CD4-positive, alpha-beta T cell treated with Interferon gamma for 1 hour (primary cell): ENCODE measurements around the gene SIGLEC1.

Source experiments
- DNase-seq: peaks from one replicate; pipeline ENCODE4 v3.0.0-alpha.2; 2020

SIGLEC1 gene

DNA sequence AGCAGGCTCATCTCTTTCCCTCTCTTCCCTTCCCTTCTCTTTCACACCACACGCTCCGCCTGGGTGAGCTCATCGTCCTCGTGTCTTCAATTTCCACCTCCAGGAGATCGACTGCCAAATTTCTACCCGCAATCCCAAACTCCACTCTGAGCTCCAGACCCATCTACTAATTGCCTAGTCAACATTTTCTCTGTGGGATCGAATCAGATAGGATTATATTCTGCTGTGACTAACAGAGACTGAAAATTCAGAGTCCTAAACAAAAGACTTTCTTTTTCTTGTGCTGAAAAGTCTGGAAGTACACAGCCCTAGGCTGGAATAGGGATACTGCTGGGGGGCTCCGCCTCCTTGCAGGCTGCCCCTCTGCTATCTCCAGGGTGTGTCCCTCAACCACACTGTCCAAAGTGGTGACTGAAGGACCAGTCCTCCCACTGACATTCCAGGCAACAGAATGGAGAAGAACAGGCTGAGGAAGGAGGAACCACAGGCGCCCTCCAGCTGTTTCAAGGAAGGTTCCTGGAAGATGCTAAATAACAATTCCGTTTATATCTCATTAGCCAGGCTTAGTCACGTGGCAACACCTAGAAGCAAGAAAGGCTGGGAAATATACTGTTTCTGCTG, 15.1 kb upstream of the SIGLEC1 start:
- no peak for DNase-seq

DNA sequence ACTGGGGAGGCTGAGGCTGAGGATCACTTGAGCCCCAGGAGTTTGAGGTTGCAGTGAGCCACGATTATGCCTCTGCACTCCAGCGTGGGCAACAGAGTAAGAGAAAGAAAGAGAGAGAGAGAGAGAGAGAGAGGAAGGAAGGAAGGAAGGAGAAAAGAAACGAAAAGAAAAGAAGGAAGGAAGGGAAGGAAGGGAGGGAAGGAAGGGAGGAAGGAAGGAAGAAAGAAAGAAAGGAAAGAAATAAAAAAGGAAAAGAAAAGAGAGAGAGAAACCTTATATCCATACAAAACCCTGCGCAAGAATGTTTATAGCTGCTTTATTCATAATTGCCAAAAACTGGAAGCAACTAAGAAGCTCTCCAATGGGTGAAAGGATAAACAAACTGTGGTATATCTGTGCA, 12.0 kb upstream of the SIGLEC1 start:
- DNase-seq = no peak

GRCh38 chr20:3723284-3723683, 10.9 kb upstream of the SIGLEC1 start:
- no peak for DNase-seq

DNA sequence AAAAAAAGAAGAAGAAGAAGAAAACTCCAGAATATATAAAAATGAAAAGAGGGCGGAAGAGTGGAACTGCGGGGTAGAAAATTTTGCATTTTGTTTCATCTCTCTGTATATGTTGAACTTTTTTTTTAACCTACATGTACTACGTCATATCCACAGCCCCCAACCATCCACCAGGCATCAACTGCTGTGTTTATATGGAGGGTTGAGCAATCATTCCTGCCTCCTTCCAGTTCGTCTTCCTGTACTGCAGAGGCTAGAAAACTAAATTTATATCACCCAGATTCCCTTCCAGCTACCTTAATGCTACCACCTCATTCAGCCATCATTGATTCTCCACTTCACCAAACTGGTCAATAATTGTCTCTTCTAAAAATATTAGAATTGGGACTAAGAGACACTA, 9.5 kb upstream of the SIGLEC1 start:
- no peak for DNase-seq

DNA sequence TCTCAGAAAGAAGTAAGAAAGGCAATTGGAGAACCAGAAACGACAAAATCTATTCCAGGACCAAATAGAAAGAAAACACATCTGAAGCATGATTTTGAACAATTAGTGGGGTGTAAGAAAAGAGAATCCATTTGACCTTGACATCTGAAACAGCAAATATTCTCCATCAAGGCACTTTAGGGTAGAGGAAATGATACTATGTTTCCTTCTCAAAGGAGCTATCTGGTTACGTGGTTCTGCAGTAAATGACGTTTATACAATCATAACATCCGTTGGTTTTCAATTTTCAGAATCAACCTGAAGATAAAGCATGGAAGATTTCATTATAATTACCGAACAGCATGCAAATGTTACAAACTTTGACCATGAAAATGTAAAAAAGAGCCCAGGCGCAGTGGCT, 8.2 kb upstream of the SIGLEC1 start:
- DNase-seq = no peak

- no peak for DNase-seq
Measured at GRCh38 chr20:3720068-3720467, 7.7 kb upstream of the SIGLEC1 start.

GRCh38 chr20:3719046-3719445, 6.6 kb upstream of the SIGLEC1 start:
- DNase-seq = no peak

DNA sequence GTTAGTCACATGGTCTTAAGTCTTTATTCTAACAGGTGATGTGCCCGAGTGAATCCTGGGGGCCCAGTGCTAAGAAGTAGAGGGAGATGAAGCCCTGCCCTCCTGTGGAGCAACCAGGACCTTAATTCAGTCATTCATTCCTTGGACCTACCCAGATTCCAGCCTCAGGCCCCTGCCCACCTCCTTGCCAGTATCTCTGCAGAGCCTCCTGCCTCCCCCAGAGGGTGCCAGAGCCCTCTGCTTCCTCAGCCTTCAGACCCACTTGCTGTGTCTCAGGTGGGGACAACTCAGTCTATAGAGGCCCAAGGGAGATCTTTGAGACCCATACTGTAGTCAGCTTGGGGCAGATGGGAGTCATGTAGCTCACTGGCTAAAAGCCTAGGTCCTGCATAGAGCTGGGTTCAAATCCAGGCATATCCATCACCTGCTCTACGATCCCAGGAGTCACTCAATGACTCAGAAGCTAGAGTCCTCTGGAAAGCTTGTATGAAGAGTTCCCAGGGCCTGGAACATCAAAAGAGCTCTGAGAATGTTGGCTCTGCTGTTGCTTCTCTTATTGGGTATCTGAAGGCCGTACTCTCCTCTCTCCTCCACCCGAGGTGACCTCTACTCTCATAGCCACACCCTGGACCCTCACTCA, 3.9 kb upstream of the SIGLEC1 start:
- peak; percentile 17 for DNase-seq

DNA sequence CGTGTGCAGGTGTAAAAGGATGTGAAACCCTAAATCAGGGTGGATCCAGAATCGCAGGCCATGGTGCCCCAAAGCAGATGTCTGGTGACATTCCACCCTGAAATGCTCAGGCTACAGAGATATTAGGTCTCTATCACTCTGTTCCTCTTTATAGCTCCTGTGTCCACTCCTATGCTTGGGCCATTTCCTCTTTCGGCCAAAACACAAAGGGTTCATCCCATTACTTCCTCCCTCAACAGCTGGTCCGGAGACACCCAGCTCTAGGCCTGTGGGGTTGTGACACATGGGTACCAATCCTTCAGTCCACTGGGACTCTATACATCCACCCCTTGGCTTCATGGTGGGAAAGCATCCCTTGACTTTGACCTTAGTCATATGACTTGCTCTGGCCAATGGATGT, 1.7 kb upstream of the SIGLEC1 start:
- peak; percentile 16 for DNase-seq

- DNase-seq = peak; percentile 21
Measured at GRCh38 chr20:3711484-3711941, 887 bp downstream of the SIGLEC1 start.

GRCh38 chr20:3710703-3711483, 1.5 kb downstream of the SIGLEC1 start:
- peak; percentile 54 for DNase-seq

DNA sequence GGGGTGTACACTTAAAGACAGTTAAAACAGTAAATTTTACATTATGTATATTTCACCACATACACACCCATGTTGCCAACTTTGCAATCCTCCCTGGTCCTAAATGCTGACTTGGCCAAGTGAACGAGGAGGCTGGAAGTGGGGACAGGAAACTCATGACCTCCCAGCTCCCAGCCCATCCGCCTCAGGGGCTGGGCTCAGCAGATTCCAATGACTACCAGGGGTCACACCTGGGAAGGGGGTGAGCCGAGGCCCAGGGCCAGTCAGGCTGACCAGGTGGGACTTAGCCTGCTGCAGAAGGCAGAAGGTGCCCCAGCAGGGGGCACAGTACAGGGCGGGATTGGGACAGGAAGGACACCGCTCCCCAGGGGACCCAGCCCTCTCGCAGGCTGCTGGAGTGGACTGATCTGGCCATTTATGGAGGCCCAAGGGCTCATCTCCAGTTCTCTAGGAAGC, 2.4 kb downstream of the SIGLEC1 start:
- DNase-seq = no peak

DNA sequence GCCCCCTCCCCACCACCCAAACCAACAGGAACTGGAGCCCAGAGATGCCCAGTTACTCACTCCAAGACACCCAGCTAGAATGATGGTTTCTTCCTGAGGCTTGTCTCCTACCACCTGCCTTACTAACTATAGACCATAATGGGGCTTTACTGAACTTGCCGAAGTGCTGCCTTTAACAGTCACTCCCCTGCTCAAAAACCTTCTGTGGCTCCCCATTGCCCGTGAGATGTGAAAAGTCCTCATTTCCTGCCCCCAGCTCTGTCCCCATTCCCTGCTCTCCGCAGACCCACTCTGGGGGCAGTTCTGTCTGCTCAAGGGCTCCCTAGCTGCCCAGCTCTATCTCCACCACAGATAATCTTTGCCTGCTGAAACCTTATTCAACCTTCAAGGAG, 4.9 kb downstream of the SIGLEC1 start:
- DNase-seq = no peak

- no peak for DNase-seq
Measured at GRCh38 chr20:3706774-3707507, 5.5 kb downstream of the SIGLEC1 start.

- no peak for DNase-seq
Measured at GRCh38 chr20:3705970-3706739, 6.2 kb downstream of the SIGLEC1 start.

DNA sequence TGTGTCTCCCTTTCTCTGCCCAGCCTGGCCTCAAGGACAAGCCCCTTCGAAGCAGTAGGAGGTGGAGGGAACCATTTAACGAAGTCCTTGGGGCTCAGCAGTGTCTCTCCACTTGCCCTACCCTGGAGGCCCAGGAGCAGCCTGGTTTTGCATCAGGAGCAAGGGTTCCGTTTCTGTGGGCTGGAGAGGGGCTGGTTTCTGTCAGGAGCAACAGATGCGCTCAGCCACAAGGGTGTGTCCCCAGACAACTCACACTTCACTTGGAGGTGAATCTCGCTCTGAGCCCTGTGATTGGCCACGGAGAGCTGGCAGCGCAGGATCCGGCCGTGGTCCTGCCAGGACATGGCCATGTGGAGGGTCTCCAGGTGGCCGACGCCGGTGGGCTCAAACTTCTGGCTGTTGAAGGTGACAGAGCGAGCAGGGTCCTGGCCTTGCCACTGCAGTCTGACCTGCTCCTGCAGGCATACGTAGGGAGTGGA, 6.9 kb downstream of the SIGLEC1 start:
- no peak for DNase-seq

- DNase-seq = no peak
Measured at GRCh38 chr20:3704087-3704486, 8.3 kb downstream of the SIGLEC1 start.

DNA sequence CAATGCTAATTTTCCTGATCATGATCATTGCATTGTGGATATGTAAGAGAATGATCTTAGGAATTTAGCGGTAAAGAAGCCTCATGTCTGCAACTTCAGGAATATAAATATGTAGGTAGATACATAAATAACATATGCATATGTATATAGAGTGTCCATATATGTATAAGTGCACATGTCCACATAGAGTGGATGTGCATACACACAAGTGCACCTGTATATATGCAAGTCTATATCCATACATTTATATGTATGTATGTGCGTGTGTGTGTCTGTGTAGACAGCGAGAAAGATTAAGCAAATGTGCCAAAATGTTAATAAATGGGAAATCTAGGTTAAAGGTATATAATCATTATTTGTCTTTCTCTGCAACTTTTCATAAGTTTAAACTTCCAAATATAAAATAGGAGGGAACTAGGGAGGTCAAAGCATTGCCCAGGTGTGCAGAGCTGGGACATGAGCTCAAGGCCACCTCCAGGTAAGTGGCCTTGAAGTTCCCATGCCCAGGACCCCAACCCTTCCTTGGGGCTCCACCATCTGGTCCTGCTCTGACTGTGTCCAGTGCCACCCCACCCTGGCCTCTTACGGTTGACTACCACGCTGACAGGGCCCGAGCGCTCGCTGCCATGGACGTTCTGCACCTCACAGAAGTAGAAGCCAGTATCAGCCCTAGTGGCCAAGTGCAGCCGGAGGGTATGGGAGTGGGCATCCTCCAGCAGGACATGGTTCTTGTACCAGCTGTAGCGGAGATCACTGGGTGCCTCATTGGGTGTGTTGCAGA, 9.6 kb downstream of the SIGLEC1 start:
- DNase-seq = no peak

DNA sequence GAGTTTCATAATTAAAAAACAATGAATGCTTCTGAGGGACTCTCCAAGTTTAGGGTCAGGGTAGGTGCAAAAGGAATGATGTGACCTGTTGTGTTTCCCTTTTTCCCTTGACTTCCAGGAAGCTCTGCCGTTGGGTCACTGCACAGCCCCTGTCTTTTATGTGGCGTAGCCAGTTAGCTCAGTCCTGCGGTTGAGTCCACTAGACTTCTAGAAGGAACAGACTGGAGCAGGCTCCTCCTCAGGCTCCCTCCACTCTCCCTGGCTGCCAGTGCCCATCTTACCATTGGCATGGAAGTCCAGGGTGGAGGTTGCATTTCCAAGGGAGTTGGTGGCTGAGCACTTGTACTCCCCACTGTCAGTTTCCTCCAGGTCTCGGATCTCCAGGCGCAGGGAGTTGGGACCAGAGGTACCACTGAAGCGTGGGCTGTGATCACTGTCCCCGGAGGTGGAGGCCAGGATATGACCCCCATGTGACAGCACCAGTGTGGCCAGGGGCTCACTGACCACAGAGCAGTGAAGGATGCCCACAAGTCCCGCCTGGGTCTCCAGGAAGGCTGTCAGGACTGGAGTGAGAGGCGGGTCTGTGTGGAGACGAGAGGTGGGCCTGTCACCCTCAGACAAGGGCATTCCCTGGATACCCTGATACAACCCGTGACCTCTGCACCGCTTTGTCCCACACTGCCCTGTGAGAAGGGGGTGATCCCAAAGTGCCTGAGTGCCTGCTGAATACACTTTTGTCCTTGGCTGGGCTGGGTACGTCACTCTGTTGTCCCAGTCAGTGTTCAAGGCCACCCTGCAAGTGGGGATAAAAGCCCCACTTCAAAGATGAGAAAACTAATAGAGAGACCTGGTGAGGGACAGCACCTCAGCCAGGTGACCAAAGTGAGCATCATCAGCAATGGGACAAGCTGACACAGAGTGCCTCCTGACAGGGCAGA, 11.1 kb downstream of the SIGLEC1 start:
- DNase-seq = no peak

- DNase-seq = no peak
Measured at GRCh38 chr20:3699037-3699436, 13.4 kb downstream of the SIGLEC1 start.
